Neural crest cell (in vitro differentiated cells): ENCODE results near the gene PPP1R9B. TPM values are rescaled to one million over a fixed set of nuclear protein-coding genes. Genes with fewer than 3 reads are reported as not detected.

Experiments
- DNase-seq: peaks from one replicate; pipeline ENCODE4 v3.0.0; 2021; ENCODE audit warnings: low read depth, mixed read lengths, low spot score
- H3K27ac Mint-ChIP-seq: one replicate; pipeline ENCODE4 v1.8.0; 2021; ENCODE audit warnings: mild to moderate bottlenecking, mixed read lengths; ENCODE audit not compliant: unreplicated experiment
- H3K27me3 Mint-ChIP-seq: 2 replicates; pipeline ENCODE4 v1.8.0; 2021; ENCODE audit warnings: low read depth, mild to moderate bottlenecking, mixed read lengths
- H3K36me3 Mint-ChIP-seq: 2 replicates; pipeline ENCODE4 v1.8.0; 2021; ENCODE audit warnings: low read depth, mild to moderate bottlenecking, mixed read lengths
- H3K4me1 Mint-ChIP-seq: 2 replicates; pipeline ENCODE4 v1.8.0; 2021; ENCODE audit warnings: mixed read lengths
- H3K4me3 Mint-ChIP-seq: one replicate; pipeline ENCODE4 v1.8.0; 2021; ENCODE audit warnings: mild to moderate bottlenecking, mixed read lengths
- H3K9me3 Mint-ChIP-seq: 2 replicates; pipeline ENCODE4 v1.8.0; 2021; ENCODE audit warnings: mixed read lengths
- total RNA-seq: library from RNA; stranded (reverse); gene quantifications from 2 replicates; pipeline ENCODE4 v1.2.1, GENCODE V29; 2021
- TF ChIP-seq, protein P1 (sequence below): fragments of 200-600 bp; sonication (generic); conservative IDR thresholded peaks from 2 replicates; pipeline ENCODE4 v1.5.0; 2021; ENCODE audit warnings: antibody characterized with exemption, mild to moderate bottlenecking

Gene PPP1R9B
- total RNA-seq, 1 donor from 2014 or later, result 68.8 TPM

DNA sequence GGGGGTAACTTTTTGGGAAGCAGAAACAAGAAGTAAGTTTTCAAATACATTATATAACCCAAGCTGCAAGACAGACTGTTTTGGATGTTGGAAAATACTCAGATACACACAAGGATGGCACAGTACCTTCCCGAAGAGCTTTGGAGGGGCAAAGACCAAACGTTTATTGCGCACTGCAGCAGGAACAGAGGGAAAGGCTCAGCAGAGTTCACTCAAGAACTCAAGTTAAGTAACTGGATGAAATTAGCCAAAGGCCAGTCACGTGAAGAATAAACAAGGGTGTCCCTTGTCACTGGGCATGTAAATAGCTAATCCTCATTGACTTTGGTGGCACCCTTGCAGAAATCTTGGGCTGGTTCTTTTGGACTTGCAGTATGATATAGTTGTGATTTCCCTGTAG is 52.6 kb downstream of the PPP1R9B start:
- Mint-ChIP-seq H3K27ac (no peak overlapping the region), H3K27me3 (no peaks in the 10 kb centered on the region), H3K36me3 (no peaks in the 10 kb centered on the region), H3K4me1 (peaks cover 21% of the 10 kb centered on the region), H3K9me3 (no peaks in the 10 kb centered on the region), H3K4me3 (peak overlapping the region; percentile 24)
- TF ChIP-seq, protein P1, sequence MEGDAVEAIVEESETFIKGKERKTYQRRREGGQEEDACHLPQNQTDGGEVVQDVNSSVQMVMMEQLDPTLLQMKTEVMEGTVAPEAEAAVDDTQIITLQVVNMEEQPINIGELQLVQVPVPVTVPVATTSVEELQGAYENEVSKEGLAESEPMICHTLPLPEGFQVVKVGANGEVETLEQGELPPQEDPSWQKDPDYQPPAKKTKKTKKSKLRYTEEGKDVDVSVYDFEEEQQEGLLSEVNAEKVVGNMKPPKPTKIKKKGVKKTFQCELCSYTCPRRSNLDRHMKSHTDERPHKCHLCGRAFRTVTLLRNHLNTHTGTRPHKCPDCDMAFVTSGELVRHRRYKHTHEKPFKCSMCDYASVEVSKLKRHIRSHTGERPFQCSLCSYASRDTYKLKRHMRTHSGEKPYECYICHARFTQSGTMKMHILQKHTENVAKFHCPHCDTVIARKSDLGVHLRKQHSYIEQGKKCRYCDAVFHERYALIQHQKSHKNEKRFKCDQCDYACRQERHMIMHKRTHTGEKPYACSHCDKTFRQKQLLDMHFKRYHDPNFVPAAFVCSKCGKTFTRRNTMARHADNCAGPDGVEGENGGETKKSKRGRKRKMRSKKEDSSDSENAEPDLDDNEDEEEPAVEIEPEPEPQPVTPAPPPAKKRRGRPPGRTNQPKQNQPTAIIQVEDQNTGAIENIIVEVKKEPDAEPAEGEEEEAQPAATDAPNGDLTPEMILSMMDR, result no peak
- DNase-seq, result no peak

DNA sequence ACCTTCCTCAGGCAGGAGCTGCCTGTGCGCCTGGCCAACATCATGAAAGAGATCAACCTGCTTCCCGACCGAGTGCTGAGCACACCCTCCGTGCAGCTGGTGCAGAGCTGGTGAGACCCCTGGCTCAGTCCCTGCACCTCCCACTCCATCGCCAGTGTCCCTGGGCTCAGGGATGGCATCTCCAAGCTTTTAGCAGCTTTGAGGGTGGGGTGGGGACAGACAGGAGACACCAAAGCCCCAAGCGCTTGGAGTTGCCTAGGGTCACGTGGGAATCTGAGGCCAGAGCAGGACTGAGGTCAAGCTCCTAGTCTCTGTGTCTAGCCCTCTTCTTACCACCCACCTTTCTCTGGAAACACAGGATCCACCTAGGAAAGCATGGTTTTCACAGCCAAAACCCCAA is 53.0 kb downstream of the PPP1R9B start:
- Mint-ChIP-seq H3K4me3 (peak overlapping the region; percentile 80), H3K9me3 (no peaks in the 10 kb centered on the region), H3K4me1 (peaks cover 21% of the 10 kb centered on the region), H3K27ac (no peak overlapping the region), H3K36me3 (no peaks in the 10 kb centered on the region), H3K27me3 (no peaks in the 10 kb centered on the region)
- TF ChIP-seq, protein P1, result no peak
- DNase-seq, result no peak

DNA sequence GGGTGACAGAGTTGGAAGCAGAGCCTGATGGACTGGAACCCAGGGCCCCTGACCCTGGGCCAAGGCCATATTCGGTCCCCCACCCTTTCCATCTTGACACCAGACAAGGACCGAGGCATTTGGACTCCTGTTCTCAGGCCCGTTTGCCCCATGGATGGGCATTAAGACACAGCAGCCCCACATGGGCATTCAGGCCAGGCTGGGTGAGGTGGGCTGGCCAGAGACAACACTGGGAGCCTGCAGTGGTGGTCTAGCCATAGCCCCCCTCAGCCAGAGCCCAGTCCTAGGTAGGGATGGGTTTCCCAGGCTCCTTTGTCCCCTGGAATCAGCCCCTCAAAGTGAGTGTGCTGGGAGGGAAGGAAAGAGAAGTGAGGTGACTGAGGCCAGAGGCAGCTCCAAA is 53.7 kb downstream of the PPP1R9B start:
- DNase-seq, result no peak
- TF ChIP-seq, protein P1, result no peak
- Mint-ChIP-seq H3K9me3 (no peaks in the 10 kb centered on the region), H3K36me3 (no peaks in the 10 kb centered on the region), H3K4me1 (peaks cover 21% of the 10 kb centered on the region), H3K4me3 (peak overlapping the region; percentile 93), H3K27ac (no peak overlapping the region), H3K27me3 (no peaks in the 10 kb centered on the region)

DNA sequence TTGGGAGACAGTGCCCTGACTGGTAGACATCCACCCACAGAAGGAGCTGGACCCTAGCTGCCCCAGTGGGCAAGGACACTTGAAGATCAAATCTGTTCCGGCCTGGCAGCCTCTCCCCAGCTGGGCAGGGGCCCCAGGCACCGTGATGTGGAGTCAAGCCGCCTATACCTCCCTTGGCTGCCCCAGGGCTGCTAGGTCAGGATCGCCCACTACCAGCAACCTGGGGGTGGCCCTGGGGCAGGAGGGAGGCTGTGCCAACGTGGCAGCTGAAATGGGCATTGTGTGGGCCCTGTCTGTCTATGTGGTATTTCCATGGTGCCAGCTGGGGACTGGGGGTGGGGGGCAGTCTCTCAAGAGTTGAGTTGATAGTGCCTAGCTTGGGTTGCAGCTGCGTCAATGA is 54.4 kb downstream of the PPP1R9B start:
- no peak for DNase-seq
- Mint-ChIP-seq H3K27ac (no peak overlapping the region), H3K36me3 (no peaks in the 10 kb centered on the region), H3K4me3 (peak overlapping the region; percentile 93), H3K4me1 (peaks cover 21% of the 10 kb centered on the region), H3K9me3 (no peaks in the 10 kb centered on the region), H3K27me3 (no peaks in the 10 kb centered on the region)
- TF ChIP-seq, protein P1, result no peak

DNA sequence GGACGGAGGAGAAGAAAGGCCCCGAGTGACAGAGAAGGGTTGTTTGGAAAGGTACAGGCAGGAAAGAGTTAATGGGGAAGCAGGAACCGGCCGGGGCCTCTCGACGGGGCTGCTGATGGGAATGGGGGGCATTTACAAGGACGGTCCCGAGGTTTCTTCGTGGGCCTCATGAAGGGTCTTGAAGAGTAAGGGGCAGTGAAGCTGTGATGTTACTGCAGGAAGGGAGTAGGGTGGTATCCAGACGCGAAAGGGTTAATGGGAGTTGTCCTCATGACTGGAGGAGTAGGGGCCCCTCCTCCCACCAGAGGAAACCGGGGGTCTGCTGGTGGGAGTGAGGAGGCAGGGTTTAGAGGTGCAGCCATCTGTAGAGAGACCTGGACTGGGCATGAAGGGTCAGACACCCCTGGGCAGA is 54.8 kb downstream of the PPP1R9B start:
- Mint-ChIP-seq H3K9me3 (no peaks in the 10 kb centered on the region), H3K27ac (peak overlapping the region; percentile 96), H3K36me3 (no peaks in the 10 kb centered on the region), H3K4me1 (peaks cover 21% of the 10 kb centered on the region), H3K27me3 (no peaks in the 10 kb centered on the region), H3K4me3 (peak overlapping the region; percentile 93)
- TF ChIP-seq, protein P1, result no peak
- no peak for DNase-seq
